Activated CD4-positive, alpha-beta T cell treated with anti-CD3 and anti-CD28 coated beads, Interleukin-2, amount 10 ng/mL, durations not matched to agents 24 days and 14 days (primary cell): ENCODE measurements around the gene ANKRD11. TPM values are rescaled to one million over a fixed set of nuclear protein-coding genes. Genes with fewer than 3 reads are reported as not detected.
"Not testable (repeated sequence)": the region's sequence is repeated elsewhere in the genome, so short reads cannot be mapped to it uniquely, and the experiment has no call there.

Source experiments
- DNase-seq: peaks from one replicate; pipeline ENCODE4 v3.0.0; 2022
- H3K27ac Mint-ChIP-seq: one replicate; pipeline ENCODE4 v1.8.0; 2022; ENCODE audit warnings: mild to moderate bottlenecking, mixed read lengths
- H3K27me3 Mint-ChIP-seq: one replicate; pipeline ENCODE4 v1.8.0; 2022; ENCODE audit warnings: mixed read lengths
- H3K36me3 Mint-ChIP-seq: one replicate; pipeline ENCODE4 v1.8.0; 2022; ENCODE audit warnings: low read depth, mild to moderate bottlenecking, mixed read lengths
- H3K4me1 Mint-ChIP-seq: one replicate; pipeline ENCODE4 v1.8.0; 2021; ENCODE audit warnings: mixed read lengths
- H3K4me3 Mint-ChIP-seq: one replicate; pipeline ENCODE4 v1.8.0; 2022; ENCODE audit warnings: mild to moderate bottlenecking, moderate library complexity, mixed read lengths
- H3K9me3 Mint-ChIP-seq: one replicate; pipeline ENCODE4 v1.8.0; 2021; ENCODE audit warnings: mixed read lengths
- intact Hi-C: fragments of 100-400 bp; cut with micrococcal nuclease; formaldehyde crosslinking; loops from one replicate; pipeline ENCODE4 v1.15.1; 2023
- total RNA-seq: library from RNA; stranded (reverse); gene quantifications from 2 replicates; pipeline ENCODE4 v1.2.3, GENCODE V29; 2022

The ANKRD11 gene
- total RNA-seq, 1 donor from 2014 or later: 152 TPM

- Mint-ChIP-seq H3K36me3 (peaks cover 4% of the 10 kb centered on the region), H3K4me3 (no peak overlapping the region), H3K9me3 (peaks cover under 1% of the 10 kb centered on the region), H3K27ac (no peak overlapping the region), H3K27me3 (no peaks in the 10 kb centered on the region), H3K4me1 (peaks cover 14% of the 10 kb centered on the region)
- no peak for DNase-seq
- intact Hi-C loops: loop anchor here (5.0 to 10.0 kb wide), 3 partner anchors 460 to 620 kb away; partner anchors contain the start of genes SPATA2L, VPS9D1 and ZNF276
Measured at GRCh38 chr16:89244754-89245153, 245.6 kb downstream of the ANKRD11 start.

- not testable (repeated sequence) for H3K27ac Mint-ChIP-seq, DNase-seq, H3K4me3 Mint-ChIP-seq, H3K36me3 Mint-ChIP-seq, H3K27me3 Mint-ChIP-seq, H3K9me3 Mint-ChIP-seq
- intact Hi-C loops: loop anchor here (10.0 kb wide), 2 partner anchors 461 to 621 kb away; partner anchors contain the start of gene SPATA2L
- H3K4me1 Mint-ChIP-seq: peaks cover 15% of the 10 kb centered on the region
Measured at GRCh38 chr16:89244264-89244663, 246.1 kb downstream of the ANKRD11 start.

DNA sequence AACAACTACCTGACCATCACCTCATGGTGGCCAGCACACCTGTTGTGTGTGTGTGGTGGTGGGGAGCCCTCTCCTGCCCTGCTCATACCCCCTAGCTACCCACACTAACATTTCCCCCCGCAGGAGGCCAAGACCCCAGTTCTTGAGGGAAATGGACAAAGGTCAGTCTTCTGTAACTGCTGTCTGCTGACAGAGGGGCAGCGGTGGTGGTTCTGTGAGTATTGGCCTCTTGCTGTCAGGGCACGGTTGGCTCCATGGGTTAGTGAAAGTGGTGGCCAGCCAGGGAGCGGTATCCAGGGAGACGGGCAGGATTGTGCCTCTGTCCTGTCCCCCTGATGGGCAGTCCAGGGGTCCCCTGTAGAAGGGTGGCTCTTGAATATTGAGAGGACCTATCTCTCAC, 246.7 kb downstream of the ANKRD11 start:
- Mint-ChIP-seq H3K27me3 (no peaks in the 10 kb centered on the region), H3K36me3 (peaks cover 4% of the 10 kb centered on the region), H3K4me1 (peaks cover 15% of the 10 kb centered on the region), H3K9me3 (no peaks in the 10 kb centered on the region), H3K27ac (no peak overlapping the region), H3K4me3 (no peak overlapping the region)
- intact Hi-C loops: loop anchor here (10.0 kb wide), 2 partner anchors 461 to 621 kb away; partner anchors contain the start of gene SPATA2L
- DNase-seq: no peak

GRCh38 chr16:89242795-89243200, 247.6 kb downstream of the ANKRD11 start:
- peak; percentile 60 for DNase-seq
- Mint-ChIP-seq H3K27me3 (no peaks in the 10 kb centered on the region), H3K4me1 (peaks cover 15% of the 10 kb centered on the region), H3K36me3 (peaks cover 4% of the 10 kb centered on the region), H3K9me3 (no peaks in the 10 kb centered on the region), H3K4me3 (peak overlapping the region; percentile 37), H3K27ac (no peak overlapping the region)
- intact Hi-C loops: loop anchor here (10.0 kb wide), 2 partner anchors 462 to 622 kb away; partner anchors contain the start of gene SPATA2L

- Mint-ChIP-seq H3K4me3 (peak overlapping the region; percentile 100), H3K27me3 (no peaks in the 10 kb centered on the region), H3K9me3 (no peaks in the 10 kb centered on the region), H3K27ac (peak overlapping the region; percentile 100), H3K4me1 (peaks cover 15% of the 10 kb centered on the region), H3K36me3 (peaks cover 4% of the 10 kb centered on the region)
- intact Hi-C loops: loop anchor here (1.0 to 10.0 kb wide), 4 partner anchors 249 to 623 kb away; partner anchors contain the start of genes ANKRD11, SPATA2L and SPG7
- peak; percentile 93 for DNase-seq
Measured at GRCh38 chr16:89241187-89242007, 249.0 kb downstream of the ANKRD11 start.

- Mint-ChIP-seq H3K27me3 (no peaks in the 10 kb centered on the region), H3K9me3 (peaks cover 6% of the 10 kb centered on the region), H3K4me1 (peaks cover 11% of the 10 kb centered on the region), H3K36me3 (peaks cover 20% of the 10 kb centered on the region), H3K4me3 (no peak overlapping the region), H3K27ac (no peak overlapping the region)
- intact Hi-C loops: no loop called here
- no peak for DNase-seq
Measured at GRCh38 chr16:89237733-89238132, 252.6 kb downstream of the ANKRD11 start.

GRCh38 chr16:89233678-89234490, 256.5 kb downstream of the ANKRD11 start:
- intact Hi-C loops: no loop called here
- DNase-seq: no peak
- H3K9me3 Mint-ChIP-seq: peaks cover 12% of the 10 kb centered on the region
- H3K4me3 Mint-ChIP-seq: no peak overlapping the region
- peaks cover 2% of the 10 kb centered on the region for H3K4me1 Mint-ChIP-seq
- no peaks in the 10 kb centered on the region for H3K27me3 Mint-ChIP-seq
- peaks cover 52% of the 10 kb centered on the region for H3K36me3 Mint-ChIP-seq
- no peak overlapping the region for H3K27ac Mint-ChIP-seq

GRCh38 chr16:89232107-89232506, 258.3 kb downstream of the ANKRD11 start:
- intact Hi-C loops: no loop called here
- Mint-ChIP-seq H3K9me3 (peaks cover 23% of the 10 kb centered on the region), H3K36me3 (peaks cover 70% of the 10 kb centered on the region), H3K4me3 (no peak overlapping the region), H3K4me1 (peaks cover 2% of the 10 kb centered on the region), H3K27me3 (no peaks in the 10 kb centered on the region), H3K27ac (no peak overlapping the region)
- DNase-seq: no peak

DNA sequence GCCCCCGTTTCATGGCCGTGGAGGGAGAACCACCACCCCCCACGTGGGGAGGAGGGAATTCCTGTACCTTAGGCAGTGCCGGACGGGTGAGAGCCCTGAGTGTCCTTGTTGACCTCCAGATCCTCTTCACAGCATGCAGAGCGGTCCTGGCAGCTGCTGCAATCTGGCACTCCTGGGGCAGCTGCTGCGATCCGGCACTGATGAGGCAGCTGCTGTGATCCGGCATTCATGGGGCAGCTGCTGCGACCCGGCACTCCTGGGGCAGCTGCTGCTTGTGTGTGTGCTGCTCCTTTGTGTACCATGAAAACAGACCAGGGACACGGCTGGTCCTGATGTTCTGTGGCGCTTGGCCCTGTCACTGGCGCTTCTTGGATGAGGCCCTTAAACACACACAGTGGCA, 260.1 kb downstream of the ANKRD11 start:
- intact Hi-C loops: no loop called here
- peaks cover 86% of the 10 kb centered on the region for H3K36me3 Mint-ChIP-seq
- DNase-seq: no peak
- no peak overlapping the region for H3K27ac Mint-ChIP-seq
- peaks cover 2% of the 10 kb centered on the region for H3K4me1 Mint-ChIP-seq
- no peaks in the 10 kb centered on the region for H3K27me3 Mint-ChIP-seq
- H3K4me3 Mint-ChIP-seq: no peak overlapping the region
- H3K9me3 Mint-ChIP-seq: peaks cover 33% of the 10 kb centered on the region

- intact Hi-C loops: no loop called here
- Mint-ChIP-seq H3K9me3 (peaks cover 22% of the 10 kb centered on the region), H3K4me1 (peaks cover 2% of the 10 kb centered on the region), H3K27ac (no peak overlapping the region), H3K36me3 (peaks cover 74% of the 10 kb centered on the region), H3K27me3 (no peaks in the 10 kb centered on the region), H3K4me3 (no peak overlapping the region)
- no peak for DNase-seq
Measured at GRCh38 chr16:89224665-89225064, 265.7 kb downstream of the ANKRD11 start.

- Mint-ChIP-seq H3K4me3 (no peak overlapping the region), H3K27ac (no peak overlapping the region), H3K27me3 (no peaks in the 10 kb centered on the region), H3K9me3 (peaks cover 16% of the 10 kb centered on the region), H3K36me3 (peaks cover 59% of the 10 kb centered on the region), H3K4me1 (peaks cover 10% of the 10 kb centered on the region)
- no peak for DNase-seq
- intact Hi-C loops: no loop called here
Measured at GRCh38 chr16:89222931-89223330, 267.4 kb downstream of the ANKRD11 start.

DNA sequence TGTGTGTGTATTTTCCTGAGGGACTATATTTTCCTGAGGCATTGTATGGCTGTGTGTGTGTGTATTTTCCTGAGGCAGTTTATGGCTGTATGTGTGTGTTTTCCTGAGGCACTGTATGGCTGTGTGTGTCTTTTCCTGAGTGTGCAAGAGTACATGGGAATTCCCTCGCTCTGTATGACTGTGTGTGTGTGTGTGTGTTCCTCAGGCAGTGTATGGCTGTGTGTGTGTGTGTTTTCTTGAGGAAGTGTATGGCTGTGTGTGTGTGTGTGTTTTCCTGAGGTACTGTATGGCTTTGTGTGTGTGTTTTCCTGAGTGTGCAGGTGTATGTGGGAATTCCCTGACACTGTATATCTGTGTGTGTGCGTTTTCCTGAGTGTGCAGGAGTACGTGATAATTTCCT, 268.8 kb downstream of the ANKRD11 start:
- Mint-ChIP-seq H3K4me3 (no peak overlapping the region), H3K27me3 (no peaks in the 10 kb centered on the region), H3K27ac (no peak overlapping the region), H3K4me1 (peaks cover 12% of the 10 kb centered on the region), H3K36me3 (peaks cover 46% of the 10 kb centered on the region), H3K9me3 (peaks cover 7% of the 10 kb centered on the region)
- no peak for DNase-seq
- intact Hi-C loops: no loop called here

GRCh38 chr16:89219365-89219764, 271.0 kb downstream of the ANKRD11 start:
- Mint-ChIP-seq H3K27me3 (peaks cover 2% of the 10 kb centered on the region), H3K27ac (peak overlapping the region; percentile 6), H3K4me3 (peak overlapping the region; percentile 58), H3K9me3 (no peaks in the 10 kb centered on the region), H3K4me1 (peaks cover 16% of the 10 kb centered on the region), H3K36me3 (peaks cover 24% of the 10 kb centered on the region)
- intact Hi-C loops: loop anchor here (5.0 to 10.0 kb wide), 3 partner anchors 125 to 472 kb away; partner anchors contain the start of genes ACSF3 and APRT
- DNase-seq: no peak
